Posterior cingulate gyrus (tissue), 11 donors: ENCODE measurements around the gene ZP3.
"Not testable (repeated sequence)": the region's sequence is repeated elsewhere in the genome, so short reads cannot be mapped to it uniquely, and the experiment has no call there.

Experiments used
- DNase-seq, 10 donors: peaks; one replicate each; pipeline versions ENCODE4 v3.0.0 to v3.0.0-alpha.2; 2020 to 2021; ENCODE audit warnings: mixed read lengths in 3 of 10
- intact Hi-C: fragments of 100-400 bp; cut with DNase I; formaldehyde crosslinking; loops from one replicate; pipeline ENCODE4 v1.15.1; 2023

Gene ZP3

DNA sequence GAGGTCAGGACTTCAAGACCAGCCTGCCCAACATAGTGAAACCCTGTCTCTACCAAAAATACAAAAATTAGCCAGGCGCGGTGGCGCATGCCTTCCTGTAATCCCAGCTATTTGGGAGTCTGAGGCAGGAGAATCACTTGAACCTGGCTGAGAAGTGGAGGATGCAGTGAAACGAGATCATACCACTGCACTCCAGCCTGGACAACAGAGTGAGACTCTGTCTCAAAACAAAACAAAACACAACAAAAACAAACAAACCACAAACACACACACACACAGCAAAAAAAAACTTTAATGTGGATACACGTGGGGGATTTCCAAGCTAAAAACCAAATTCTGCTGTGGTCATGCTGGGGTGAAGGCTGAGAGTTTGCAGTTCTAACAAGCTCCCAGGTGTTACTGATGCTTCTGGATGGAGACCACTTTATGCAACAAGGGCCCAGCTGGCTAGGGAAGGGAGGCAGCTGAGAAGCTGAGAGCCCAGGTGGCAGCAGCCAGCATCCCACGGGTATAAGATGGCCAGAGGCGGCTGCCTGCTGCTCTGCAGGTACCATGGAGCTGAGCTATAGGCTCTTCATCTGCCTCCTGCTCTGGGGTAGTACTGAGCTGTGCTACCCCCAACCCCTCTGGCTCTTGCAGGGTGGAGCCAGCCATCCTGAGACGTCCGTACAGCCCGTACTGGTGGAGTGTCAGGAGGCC is at the start of gene ZP3:
Gene ZP3 (plus strand): TSS at position 538 of the 699 bp plus-strand sequence. CDS start 15 bp downstream, at position 553.
- intact Hi-C loops: no loop called here
- DNase-seq: peak in 2 of 10 donors; percentile 54 to 55

DNA sequence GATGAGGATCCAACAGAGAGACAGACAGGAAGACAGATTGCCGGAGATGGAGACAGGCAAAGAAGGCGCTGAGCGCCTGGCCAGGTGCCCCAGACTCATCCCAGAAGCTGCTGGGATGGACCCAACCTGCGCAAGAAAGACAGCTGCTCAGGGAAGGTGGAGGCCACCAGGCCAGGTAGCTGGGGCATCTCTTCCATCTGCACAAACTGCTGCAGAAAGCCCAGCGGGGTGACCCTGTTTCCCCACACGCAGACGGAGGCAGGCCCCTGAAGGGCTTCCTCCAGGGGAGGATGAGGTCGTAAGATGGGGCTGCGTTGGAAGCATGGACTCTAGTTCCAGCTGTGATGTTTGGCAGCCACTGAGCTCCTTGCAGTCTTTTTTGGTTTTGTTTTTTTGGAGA is 49.5 kb upstream of the ZP3 start:
- intact Hi-C loops: no loop called here
- DNase-seq: peak in 1 of 10 donors; percentile 71

DNA sequence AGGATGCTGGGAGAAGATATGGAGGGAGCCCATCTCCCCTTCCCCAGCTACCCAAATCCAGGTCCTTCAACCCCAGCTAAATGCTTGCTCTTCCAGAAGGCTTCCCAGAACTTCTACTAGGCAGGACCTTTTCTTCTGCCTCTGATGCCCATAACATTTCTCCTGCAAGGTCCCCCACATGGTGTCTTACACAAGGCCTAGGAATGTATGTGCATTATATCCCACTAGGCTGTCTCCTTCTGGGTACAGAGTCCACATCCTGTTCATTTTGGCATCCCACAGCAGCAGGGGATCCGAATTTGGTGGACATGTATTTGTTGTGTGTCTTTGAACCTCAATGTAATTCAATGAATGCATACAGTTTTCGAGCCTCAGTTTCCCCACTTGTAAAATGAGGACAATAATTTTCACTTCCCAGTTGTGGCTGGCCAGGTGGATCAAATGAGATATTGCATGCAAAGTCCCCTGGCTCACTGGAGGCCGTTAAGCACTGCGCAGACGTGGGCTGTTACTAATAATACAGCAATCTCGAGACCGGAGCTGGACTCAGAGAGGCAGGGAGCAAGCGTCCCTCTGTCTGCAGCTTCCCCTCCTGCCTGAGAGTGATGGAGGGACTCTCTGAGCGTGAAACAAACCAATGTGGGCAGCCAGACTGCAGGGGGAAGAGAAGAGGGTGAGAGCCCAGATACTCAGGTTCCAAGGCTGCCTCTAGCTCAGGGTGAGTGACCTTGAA is 47.4 kb upstream of the ZP3 start:
- intact Hi-C loops: no loop called here
- peak in 1 of 10 donors; percentile 41 for DNase-seq

DNA sequence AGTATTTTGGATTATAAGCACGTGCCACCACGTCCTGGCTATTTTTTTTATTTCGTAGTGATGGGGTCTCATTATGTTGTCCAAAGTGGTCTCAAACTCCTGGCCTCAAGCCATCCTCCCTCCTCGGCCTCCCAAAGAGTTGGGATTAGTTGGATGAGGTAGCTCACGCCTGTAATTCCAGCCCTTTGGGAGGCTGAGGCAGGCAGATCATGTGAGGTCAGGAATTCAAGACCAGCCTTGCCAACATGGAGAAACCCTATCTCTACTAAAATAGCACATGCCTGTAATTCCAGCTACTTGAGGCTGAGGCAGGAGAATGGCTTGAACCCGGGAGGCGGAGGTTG is 44.2 kb upstream of the ZP3 start:
- intact Hi-C loops: no loop called here
- no peak for DNase-seq

GRCh38 chr7:76381814-76382213 is 42.9 kb upstream of the ZP3 start:
- no peak for DNase-seq
- intact Hi-C loops: no loop called here

DNA sequence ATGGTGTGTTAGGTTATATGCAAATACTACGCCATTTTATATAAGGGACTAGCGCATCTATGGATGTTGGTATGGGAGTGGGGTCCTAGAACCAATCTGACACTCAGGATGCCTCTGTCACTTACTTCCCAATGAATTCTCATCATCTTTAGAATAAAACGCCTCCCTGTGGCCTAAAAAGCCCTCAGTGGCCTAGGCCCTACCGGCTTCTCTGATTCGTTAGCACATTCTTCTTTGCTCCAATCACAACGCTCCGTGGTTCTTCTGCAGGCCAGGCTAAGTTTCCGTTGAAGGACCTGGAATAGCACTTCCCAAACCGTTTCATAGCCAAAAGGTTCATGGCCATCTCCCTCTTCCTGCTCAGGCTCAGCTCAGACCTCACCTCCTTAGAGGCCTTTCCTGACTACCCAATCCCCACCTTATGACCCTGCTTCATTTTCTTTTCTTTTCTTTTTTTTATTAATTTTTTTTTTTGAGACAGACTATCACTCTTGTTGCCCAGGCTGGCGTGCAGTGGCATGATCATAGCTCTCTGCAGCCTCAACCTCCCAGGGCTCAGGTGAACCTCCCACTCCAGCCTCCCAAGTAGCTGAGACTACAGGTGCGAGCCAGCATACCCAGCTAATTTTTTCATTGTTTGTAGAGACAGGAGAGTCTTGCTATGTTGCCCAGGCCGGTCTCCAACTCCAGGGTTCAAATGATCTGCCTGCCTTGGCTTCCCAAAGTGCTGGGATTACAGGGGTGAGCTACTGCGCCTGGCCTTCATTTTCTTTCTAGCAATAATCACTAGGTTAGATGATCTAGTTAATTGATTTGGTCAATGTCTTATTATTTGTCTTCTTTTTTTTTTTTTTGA is 41.4 kb upstream of the ZP3 start:
- intact Hi-C loops: no loop called here
- DNase-seq: no peak

- intact Hi-C loops: no loop called here
- DNase-seq: no peak
These were observed 38.0 kb upstream of the ZP3 start for GRCh38 chr7:76386691-76387260.

GRCh38 chr7:76387789-76388188 is 37.0 kb upstream of the ZP3 start:
- DNase-seq, intact Hi-C loops: not testable (repeated sequence)

- intact Hi-C loops: no loop called here
- DNase-seq: no peak
These were observed 34.7 kb upstream of the ZP3 start for GRCh38 chr7:76390092-76390491.

- intact Hi-C loops: loop anchor here (1.0 kb wide), 1 partner anchor 34 kb away; the partner anchor contains the start of gene YWHAG
These were observed 32.1 kb upstream of the ZP3 start for GRCh38 chr7:76392531-76393115.

DNA sequence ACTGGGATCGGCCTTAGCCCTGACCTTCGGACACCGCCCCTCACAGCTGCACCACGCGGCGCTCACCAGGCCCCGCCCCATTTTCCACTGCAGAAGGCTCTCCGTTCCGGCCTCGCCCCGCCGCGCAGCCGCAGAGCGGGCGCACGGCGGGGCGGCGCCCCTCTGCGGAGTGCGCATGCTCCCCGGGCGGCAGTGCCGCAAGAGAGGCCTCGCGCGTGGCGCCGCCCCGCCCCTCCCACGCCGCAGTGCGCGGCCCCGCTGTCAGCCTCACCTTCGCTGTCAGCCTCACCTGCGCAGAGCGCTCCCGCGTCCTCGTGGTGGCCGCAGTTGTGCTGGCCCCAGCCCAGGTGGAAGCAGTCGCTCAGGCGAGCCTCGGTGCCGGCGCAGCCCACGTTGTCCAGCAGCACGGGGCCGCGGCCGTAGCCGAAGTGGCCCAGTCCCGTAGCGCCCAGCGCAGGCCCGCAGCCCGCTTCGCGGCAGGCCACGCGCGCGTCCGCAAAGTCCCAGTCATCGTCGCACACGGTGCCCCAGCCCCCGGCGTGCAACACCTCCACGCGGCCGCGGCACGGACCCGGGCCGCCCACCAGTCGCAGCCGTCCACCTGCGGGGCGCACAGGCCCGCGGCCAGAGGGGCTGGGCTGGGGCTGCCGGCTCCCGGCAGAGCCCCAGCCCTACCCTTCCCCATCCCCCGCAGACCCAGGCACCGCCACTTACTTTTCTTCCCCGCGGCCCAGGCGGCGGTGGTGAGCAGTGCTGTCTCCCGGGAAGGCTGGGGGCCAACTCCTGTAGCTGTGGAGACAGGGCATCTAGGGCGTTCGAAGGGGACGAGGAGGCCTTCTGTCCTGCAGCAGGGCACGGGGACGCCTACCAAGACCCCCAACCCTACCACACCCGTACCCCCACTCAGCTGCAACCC is 31.4 kb upstream of the ZP3 start:
- DNase-seq: peak; percentile 77 to 98 (median 88)
- intact Hi-C loops: loop anchor here (1.0 kb wide), 1 partner anchor 35 kb away; the partner anchor contains the start of gene YWHAG

More at GRCh38 chr7:76392531-76393115, 32.1 kb upstream of the ZP3 start:
- DNase-seq: no peak

GRCh38 chr7:76394957-76395356 is 29.8 kb upstream of the ZP3 start:
- intact Hi-C loops: no loop called here

GRCh38 chr7:76395605-76395964 is 29.2 kb upstream of the ZP3 start:
- DNase-seq, intact Hi-C loops: not testable (repeated sequence)

More at GRCh38 chr7:76394957-76395356, 29.8 kb upstream of the ZP3 start:
- DNase-seq: peak in 4 of 10 donors; percentile 37 to 77 (median 41)

- intact Hi-C loops: no loop called here
- DNase-seq: peak in 3 of 10 donors; percentile 18 to 85 (median 20)
These were observed 28.6 kb upstream of the ZP3 start for GRCh38 chr7:76395965-76396726.

GRCh38 chr7:76396864-76397263 is 27.9 kb upstream of the ZP3 start:
- no peak for DNase-seq
- intact Hi-C loops: no loop called here

- intact Hi-C loops: no loop called here
- peak; percentile 50 to 97 (median 68) for DNase-seq
These were observed 27.2 kb upstream of the ZP3 start for GRCh38 chr7:76397409-76398183.

DNA sequence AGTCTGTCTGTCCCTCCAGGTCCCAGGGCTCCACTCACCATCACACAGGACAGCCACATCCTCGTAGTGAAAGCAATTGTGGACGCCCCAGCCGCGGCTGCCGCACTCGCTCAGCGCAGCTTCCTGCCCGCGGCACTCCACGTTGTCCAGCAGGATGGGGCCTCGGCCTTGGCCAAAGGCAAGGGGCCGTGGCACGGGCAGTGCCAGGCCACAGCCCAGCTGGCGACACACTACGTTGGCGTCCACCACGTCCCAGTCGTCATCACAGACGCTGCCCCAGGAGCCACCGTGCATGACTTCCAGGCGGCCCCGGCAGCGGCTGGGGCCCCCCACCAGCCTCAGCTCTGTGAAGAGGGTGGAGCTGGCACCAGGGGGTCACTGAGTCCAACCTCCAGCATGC is 24.5 kb upstream of the ZP3 start:
- intact Hi-C loops: no loop called here
- no peak for DNase-seq

DNA sequence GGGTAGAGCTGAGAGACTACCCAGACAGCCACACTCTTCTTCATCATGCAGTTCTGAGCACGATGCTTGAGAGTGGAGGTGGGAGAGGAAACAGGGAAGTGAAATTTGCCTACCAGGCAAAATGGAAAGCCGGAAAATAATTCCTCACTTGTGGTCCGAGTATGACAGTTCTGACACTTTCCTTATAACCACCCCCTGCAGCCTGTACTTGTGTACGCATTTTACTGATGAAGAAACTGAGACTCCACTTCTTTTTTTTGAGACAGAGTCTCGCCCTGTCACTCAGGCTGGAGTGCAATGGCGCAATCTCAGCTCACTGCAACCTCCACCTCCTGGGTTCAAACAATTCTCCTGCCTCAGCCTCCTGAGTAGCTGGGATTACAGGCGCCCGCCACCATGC is 21.7 kb upstream of the ZP3 start:
- DNase-seq, intact Hi-C loops: not testable (repeated sequence)
